ENCODE results near the gene NDUFS1.
"Not testable (repeated sequence)": the region's sequence is repeated elsewhere in the genome, so short reads cannot be mapped to it uniquely, and the experiment has no call there.

NDUFS1 gene

GRCh38 chr2:206080927-206081326 is 78.3 kb downstream of the NDUFS1 start:
- peaks cover 7% of the 10 kb centered on the region; the same call in 1 of the 2 replicates for H4K20me1 ChIP-seq (ENCODE audit: insufficient read depth, low read length)
- H3K36me3 ChIP-seq (replicated peaks; ENCODE audit: insufficient read depth, low read length): no peaks in the 10 kb centered on the region
- H3K4me2 ChIP-seq (ENCODE audit: low read depth, low read length): no peak overlapping the region
- TF ChIP-seq CTCF (IDR thresholded peaks at IDR 0.05; ENCODE audit: low read length): no peak
- no peak for TF ChIP-seq EZH2phosphoT487 (IDR thresholded peaks at IDR 0.05; ENCODE audit: low read length)
- TF ChIP-seq EZH2 (optimal IDR thresholded peaks at IDR 0.05; ENCODE audit: low read depth, low read length): no peak
- H3K9me2 ChIP-seq (replicated peaks; ENCODE audit: insufficient read depth, low read length): no peaks in the 10 kb centered on the region
- no peaks in the 10 kb centered on the region for H3K9me3 ChIP-seq (replicated peaks; ENCODE audit: insufficient read depth, low read length)
- H2AFZ ChIP-seq (ENCODE audit: low read length): no peak overlapping the region
- H3F3A ChIP-seq (ENCODE audit: insufficient read depth, low read length): peaks cover 8% of the 10 kb centered on the region
- peaks cover 90% of the 10 kb centered on the region for H3K79me2 ChIP-seq (ENCODE audit: low read length)
- H3K27me3 ChIP-seq (replicated peaks; ENCODE audit: insufficient read depth, low read length): no peaks in the 10 kb centered on the region
- H3K9ac ChIP-seq (ENCODE audit: low read length): no peak overlapping the region
- H3K4me1 ChIP-seq (ENCODE audit: low read length): peaks cover 18% of the 10 kb centered on the region
- no peak overlapping the region for H3K27ac ChIP-seq (ENCODE audit: low read length)
- no peak overlapping the region for H3K4me3 ChIP-seq (ENCODE audit: low read length)
- no peak for DNase-seq

GRCh38 chr2:206079699-206080465 is 79.4 kb downstream of the NDUFS1 start:
- Histone ChIP-seq H3K4me3 (ENCODE audit: low read length) (no peak overlapping the region), H2AFZ (ENCODE audit: low read length) (no peak overlapping the region), H3K9me3 (replicated peaks; ENCODE audit: insufficient read depth, low read length) (no peaks in the 10 kb centered on the region), H3K79me2 (ENCODE audit: low read length) (peaks cover 97% of the 10 kb centered on the region), H3K27ac (ENCODE audit: low read length) (no peak overlapping the region), H3K9me2 (replicated peaks; ENCODE audit: insufficient read depth, low read length) (no peaks in the 10 kb centered on the region), H3K27me3 (replicated peaks; ENCODE audit: insufficient read depth, low read length) (no peaks in the 10 kb centered on the region), H3K9ac (ENCODE audit: low read length) (no peak overlapping the region), H4K20me1 (ENCODE audit: insufficient read depth, low read length) (peaks cover 7% of the 10 kb centered on the region; the same call in 1 of the 2 replicates), H3K4me2 (ENCODE audit: low read depth, low read length) (no peak overlapping the region), H3K36me3 (replicated peaks; ENCODE audit: insufficient read depth, low read length) (no peaks in the 10 kb centered on the region), H3F3A (ENCODE audit: insufficient read depth, low read length) (peaks cover 6% of the 10 kb centered on the region), H3K4me1 (ENCODE audit: low read length) (peaks cover 18% of the 10 kb centered on the region)
- TF ChIP-seq EZH2phosphoT487 (IDR thresholded peaks at IDR 0.05; ENCODE audit: low read length): no peak
- TF ChIP-seq CTCF (IDR thresholded peaks at IDR 0.05; ENCODE audit: low read length): no peak
- no peak for TF ChIP-seq EZH2 (optimal IDR thresholded peaks at IDR 0.05; ENCODE audit: low read depth, low read length)
- DNase-seq: no peak

- H3F3A ChIP-seq (ENCODE audit: insufficient read depth, low read length); H3K9me3 ChIP-seq (replicated peaks; ENCODE audit: insufficient read depth, low read length); H3K36me3 ChIP-seq (replicated peaks; ENCODE audit: insufficient read depth, low read length); H3K9me2 ChIP-seq (replicated peaks; ENCODE audit: insufficient read depth, low read length); H3K9ac ChIP-seq (ENCODE audit: low read length); H3K27ac ChIP-seq (ENCODE audit: low read length); H4K20me1 ChIP-seq (ENCODE audit: insufficient read depth, low read length); H3K27me3 ChIP-seq (replicated peaks; ENCODE audit: insufficient read depth, low read length); DNase-seq; H2AFZ ChIP-seq (ENCODE audit: low read length); H3K4me2 ChIP-seq (ENCODE audit: low read depth, low read length); H3K4me3 ChIP-seq (ENCODE audit: low read length): not testable (repeated sequence)
- H3K4me1 ChIP-seq (ENCODE audit: low read length): peaks cover 23% of the 10 kb centered on the region
- peaks cover 97% of the 10 kb centered on the region for H3K79me2 ChIP-seq (ENCODE audit: low read length)
Measured at GRCh38 chr2:206077879-206078278, 81.4 kb downstream of the NDUFS1 start.

GRCh38 chr2:206075113-206075512 is 84.1 kb downstream of the NDUFS1 start:
- no peaks in the 10 kb centered on the region for H3F3A ChIP-seq (ENCODE audit: insufficient read depth, low read length)
- H3K9me3 ChIP-seq (replicated peaks; ENCODE audit: insufficient read depth, low read length): no peaks in the 10 kb centered on the region
- no peak overlapping the region for H3K9ac ChIP-seq (ENCODE audit: low read length)
- H3K4me1 ChIP-seq (ENCODE audit: low read length): peaks cover 8% of the 10 kb centered on the region; the same call in 1 of the 2 replicates
- no peak overlapping the region for H2AFZ ChIP-seq (ENCODE audit: low read length)
- no peaks in the 10 kb centered on the region for H3K9me2 ChIP-seq (replicated peaks; ENCODE audit: insufficient read depth, low read length)
- no peak overlapping the region for H3K27ac ChIP-seq (ENCODE audit: low read length)
- peaks cover 1% of the 10 kb centered on the region; the same call in 1 of the 2 replicates for H4K20me1 ChIP-seq (ENCODE audit: insufficient read depth, low read length)
- no peaks in the 10 kb centered on the region for H3K27me3 ChIP-seq (replicated peaks; ENCODE audit: insufficient read depth, low read length)
- H3K4me2 ChIP-seq (ENCODE audit: low read depth, low read length): no peak overlapping the region
- peaks cover 96% of the 10 kb centered on the region for H3K79me2 ChIP-seq (ENCODE audit: low read length)
- DNase-seq: no peak
- H3K4me3 ChIP-seq (ENCODE audit: low read length): no peak overlapping the region
- H3K36me3 ChIP-seq (replicated peaks; ENCODE audit: insufficient read depth, low read length): no peaks in the 10 kb centered on the region; the same call in 1 of the 2 replicates
- TF ChIP-seq EZH2 (optimal IDR thresholded peaks at IDR 0.05; ENCODE audit: low read depth, low read length) (no peak), CTCF (IDR thresholded peaks at IDR 0.05; ENCODE audit: low read length) (no peak), EZH2phosphoT487 (IDR thresholded peaks at IDR 0.05; ENCODE audit: low read length) (no peak)

Data from MM.1S (cell line).